NCI-H345 treated with DMSO at 0.1 percent for 48 hours (cell line): ENCODE measurements around the gene PSEN2.

ENCODE experiments used
- DNase-seq: peaks from one replicate; lab custom pipeline; 2025; ENCODE audit not compliant: unreplicated experiment; lab: John Stamatoyannopoulos, UW

Gene PSEN2

DNA sequence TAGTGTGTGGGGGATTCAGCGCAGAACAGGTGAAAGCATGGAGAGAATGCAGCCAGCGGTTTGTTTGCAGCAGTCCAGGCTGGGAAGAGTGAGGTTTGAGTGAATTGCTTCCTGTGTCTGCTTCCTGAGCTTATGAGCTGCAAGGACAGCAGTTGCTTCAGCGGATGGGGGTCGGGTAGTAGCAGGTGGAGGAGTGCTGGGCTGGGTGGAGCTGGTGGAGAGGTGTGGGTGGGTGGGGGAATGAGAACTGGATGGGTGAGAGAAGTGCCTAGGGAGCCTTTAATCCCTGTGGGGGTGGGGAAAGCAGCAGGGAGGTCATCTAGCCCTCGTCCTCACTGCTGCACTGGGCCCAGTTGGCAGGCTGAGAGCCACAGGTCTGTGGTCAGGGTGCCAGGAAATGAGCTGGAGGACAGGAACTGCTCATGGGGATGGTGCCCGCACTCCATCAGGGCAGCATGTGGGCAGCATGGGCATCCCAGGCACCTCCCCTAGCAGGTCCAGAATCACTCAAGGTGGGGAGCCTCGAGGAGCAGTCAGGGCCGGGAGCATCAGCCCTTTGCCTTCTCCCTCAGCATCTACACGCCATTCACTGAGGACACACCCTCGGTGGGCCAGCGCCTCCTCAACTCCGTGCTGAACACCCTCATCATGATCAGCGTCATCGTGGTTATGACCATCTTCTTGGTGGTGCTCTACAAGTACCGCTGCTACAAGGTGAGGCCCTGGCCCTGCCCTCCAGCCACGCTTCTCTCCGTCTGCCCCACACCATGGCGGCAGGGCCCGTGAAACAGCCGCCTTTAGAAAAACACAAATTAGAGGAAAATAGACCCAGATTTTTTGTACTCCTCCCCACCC, 14.8 kb downstream of the PSEN2 start:
- DNase-seq: no peak

DNA sequence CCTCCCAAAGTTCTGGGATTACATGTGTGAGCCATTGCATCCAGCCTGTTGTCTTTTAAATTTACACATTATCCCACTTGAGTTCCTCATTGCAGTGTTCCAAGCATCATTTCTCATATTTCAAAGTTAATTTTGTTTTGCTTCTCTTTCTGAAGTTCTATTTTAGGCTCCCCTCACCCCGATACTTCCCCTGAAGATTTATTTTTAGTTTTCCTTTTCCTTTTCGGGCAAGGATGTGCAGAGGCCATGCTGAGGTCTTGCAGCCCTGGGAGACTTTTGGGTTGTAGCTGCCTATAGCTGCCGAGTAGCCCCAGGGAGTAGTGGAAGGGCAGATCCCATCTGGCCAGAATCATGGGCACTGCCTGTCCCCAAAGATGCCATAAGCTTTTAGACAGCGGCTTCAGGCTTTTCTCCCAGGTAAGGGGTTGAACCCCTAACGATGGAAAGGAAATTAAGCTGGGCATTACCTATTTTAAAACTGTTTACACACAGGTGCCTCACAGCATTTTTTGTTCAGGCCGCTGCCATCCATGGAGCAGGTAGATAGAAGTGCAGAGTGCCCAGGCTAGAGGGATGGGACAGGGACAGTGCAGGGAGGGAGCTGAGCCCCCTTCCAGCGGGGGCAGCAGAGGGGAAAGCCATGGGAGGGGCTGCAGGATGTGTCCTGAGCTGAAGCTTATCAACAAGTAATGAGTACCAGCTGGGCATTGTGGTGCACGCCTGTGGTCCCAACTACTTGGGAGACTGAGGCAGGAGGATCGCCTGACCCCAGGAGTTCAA, 15.9 kb downstream of the PSEN2 start:
- DNase-seq: no peak

DNA sequence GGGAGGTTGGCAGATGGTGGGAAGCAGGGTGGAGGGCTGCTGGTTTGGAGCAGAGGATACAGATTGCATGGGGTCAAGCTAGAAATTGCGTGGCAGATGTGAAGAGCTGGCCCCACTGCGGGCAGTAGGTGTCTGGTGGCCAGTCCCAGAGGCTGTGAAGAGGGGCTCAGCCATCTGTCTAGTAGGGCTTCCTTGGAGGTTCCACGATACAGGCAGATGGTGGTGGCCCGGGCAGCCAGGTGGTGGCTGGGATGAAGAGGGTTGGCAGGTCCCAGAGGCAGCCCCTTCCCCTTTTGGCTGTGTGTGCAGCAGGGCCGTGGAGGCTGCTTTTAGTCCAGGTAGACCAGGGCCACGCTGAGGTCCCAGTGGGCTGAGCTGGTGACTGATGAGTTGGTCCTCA, 16.6 kb downstream of the PSEN2 start:
- no peak for DNase-seq

DNA sequence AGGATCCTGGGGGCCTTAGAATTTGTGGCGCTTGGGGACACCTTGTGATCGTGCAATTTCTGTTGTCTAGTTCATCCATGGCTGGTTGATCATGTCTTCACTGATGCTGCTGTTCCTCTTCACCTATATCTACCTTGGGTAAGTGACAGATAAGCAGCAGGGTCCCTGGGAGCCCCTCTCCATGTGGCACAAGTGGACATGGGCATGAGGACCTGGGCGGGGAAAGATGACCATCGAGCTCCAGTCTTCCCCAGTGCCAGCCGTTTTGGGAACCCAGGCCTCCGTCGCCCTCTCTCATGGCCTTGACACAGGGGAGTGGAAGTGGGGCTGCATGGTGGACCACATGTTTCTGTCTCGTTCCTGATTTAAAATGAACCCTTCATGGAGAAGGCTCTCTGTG, 17.6 kb downstream of the PSEN2 start:
- no peak for DNase-seq

DNA sequence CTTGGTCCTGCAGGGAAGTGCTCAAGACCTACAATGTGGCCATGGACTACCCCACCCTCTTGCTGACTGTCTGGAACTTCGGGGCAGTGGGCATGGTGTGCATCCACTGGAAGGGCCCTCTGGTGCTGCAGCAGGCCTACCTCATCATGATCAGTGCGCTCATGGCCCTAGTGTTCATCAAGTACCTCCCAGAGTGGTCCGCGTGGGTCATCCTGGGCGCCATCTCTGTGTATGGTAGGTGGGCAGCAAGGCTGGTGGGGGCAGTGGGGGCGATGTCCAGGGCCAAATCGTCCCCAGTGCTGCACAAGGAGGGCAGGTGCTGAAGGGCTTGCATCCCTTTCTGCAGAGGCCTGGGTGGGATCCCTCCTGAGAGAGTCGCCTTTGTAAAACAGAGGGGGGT, 18.4 kb downstream of the PSEN2 start:
- no peak for DNase-seq

DNA sequence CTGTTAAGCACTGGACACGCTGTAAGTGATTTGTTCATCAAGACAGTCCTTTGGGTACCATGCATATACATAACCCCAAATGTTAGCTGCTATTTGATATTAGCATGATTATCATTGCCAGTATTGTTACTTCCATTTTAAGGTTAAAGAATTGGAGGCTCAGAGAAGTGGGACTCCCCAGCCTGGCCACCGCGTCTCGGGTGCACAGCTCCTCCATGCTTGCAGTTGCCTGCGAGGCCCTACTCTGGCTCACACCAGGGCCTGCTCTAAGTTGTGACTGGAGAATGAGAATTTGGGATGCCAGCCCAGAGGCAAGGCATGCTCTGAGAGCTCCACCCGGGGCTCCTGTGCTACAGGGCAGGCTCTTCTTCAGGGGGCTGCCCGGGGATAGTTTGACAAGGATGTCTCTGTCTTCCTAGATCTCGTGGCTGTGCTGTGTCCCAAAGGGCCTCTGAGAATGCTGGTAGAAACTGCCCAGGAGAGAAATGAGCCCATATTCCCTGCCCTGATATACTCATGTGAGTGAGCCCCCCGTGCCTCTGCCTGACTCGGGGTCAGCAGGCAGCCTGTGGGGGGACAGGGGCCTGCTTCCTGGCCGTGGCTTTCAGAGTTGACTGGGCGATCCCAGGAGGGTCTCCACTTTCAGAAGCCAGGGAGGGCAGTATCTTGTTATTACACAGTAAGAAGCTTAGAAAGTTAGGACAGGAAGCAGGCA, 19.4 kb downstream of the PSEN2 start:
- DNase-seq: no peak

DNA sequence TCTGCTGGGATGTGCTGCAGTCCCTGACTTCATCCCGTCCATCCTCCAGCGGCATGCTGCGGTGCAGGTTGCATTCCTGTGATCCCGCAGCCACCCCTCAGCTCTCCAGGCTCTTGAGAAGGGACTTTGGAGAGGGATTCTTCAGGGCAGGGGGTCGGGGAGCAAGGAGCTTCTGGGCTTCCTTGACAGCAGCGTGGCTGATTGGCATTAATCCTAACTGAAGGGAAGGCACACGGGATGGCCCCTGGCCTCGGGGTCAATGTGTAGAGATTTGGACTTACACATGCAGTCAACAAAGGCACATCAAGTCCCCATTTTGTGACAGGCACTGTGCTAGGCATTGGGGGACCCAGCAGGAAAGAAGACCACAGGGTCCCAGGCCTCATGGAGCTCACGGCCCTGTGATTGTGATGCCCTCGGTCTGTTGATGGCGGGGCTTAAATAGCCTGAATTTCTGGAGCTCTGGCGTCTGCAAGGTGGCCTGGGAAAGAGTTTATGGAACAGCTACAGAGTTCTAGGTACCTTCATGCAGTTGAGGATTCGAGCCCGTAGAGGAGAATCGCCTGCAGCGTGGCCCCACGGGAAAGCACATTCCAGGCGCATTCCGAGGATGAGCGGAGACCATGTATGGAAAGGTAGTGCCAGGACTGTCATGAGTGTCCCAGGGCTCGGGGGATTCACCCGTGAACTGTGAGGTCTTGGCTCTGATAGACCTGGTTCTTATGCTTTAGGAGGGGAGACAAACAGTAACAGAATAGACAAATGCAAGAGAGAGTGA, 20.1 kb downstream of the PSEN2 start:
- no peak for DNase-seq

DNA sequence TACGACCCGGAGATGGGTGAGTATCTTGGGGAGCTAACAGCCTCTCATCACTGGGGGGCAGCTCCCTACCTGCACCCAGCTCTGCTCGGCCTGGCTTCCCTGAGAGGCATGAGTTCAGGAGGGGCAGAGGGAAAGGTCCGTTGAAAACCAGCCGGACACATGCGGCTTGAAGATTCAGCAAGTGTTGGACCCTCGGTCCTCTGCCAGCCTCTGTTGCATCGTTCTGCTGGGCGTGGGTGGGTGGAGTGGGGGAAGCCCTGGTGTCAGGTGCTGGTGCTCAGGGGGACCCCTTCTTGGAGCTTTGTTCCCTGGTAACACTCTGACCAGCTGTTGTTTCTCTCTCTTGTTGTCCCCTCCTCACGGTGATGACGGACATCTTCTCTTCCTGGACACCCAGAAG, 20.9 kb downstream of the PSEN2 start:
- DNase-seq: no peak

DNA sequence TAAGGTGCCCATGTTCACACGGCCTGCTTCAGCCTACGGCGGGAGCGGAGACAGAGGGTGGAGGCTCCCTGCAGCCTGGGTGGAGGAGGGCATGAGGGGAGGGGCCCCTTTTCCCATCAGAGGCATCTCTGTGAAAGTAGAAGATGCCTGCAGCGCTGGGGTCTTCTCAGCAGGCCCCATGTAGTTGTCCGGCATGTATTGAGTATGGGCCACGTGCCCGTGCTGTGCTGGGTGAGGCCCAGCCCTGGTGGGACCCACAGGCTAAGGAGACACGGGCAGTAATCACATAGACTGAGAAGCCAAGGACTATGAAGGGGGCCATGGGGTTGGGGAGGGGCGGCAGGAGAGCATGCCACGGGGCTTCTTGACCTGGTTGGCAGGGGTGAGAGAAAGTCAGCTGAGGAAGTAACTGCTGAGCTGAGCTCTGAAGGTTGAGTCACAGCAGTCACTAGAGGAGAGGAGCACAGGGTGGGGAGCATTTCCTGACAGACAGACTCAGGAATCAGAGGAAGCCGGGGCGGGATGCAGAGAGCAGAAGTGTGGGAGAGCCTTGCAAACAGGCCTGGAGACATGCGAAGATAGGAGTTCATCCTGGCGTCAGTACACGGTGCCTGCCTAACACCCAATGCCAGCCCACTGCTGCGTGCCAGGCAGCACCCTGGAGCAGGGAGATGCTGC, 21.6 kb downstream of the PSEN2 start:
- no peak for DNase-seq

DNA sequence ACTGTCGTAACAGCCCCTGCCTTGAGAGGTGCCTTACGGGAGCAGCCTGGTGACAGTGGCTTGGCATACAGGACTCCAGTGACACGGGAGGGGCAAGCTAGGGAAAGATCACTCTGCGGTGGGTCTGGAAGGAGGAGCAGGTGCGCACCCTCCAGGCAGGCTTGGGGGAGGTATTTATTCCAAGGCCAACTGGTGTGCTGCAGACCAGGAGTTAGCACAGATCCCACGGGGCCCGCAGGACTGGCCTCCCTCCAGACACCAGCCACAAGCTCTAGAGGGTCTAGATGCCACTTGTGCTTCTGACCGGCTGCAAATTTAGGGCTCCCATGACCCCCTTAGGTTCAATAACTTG, 22.1 kb downstream of the PSEN2 start:
- DNase-seq: no peak

DNA sequence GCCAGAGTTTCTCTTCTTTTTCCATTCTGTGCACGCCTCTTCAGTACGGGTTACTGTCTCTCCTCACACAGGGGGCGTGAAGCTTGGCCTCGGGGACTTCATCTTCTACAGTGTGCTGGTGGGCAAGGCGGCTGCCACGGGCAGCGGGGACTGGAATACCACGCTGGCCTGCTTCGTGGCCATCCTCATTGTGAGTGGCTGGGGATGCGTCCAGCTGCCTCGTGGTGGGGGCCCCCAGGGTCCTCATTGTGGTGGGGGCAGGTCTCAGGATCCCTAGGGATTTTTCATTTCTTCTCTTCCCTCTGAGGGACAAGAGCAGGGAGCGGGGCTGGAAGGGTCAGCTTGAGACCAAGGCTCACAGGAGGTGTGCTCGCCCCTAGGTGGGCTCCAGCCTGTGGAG, 23.5 kb downstream of the PSEN2 start:
- no peak for DNase-seq

DNA sequence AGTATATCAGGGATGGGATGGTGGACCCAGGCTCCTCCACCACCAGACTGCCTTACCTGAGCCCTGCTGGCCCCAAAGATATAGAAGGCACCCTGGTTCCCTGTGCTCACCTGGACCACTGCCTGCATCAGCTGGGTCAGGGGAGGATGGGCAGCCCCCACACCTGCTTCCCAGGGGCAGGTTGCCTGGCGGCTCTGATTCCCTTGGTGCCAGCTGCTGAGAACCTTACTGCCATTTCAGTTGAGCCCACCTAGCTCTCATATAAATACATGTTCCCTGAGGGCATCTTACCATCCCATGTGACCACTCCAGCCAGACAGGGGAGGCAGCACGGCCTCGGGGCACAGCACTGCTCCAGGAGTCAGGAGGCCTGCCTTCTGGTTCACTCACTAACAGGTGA, 24.4 kb downstream of the PSEN2 start:
- no peak for DNase-seq

DNA sequence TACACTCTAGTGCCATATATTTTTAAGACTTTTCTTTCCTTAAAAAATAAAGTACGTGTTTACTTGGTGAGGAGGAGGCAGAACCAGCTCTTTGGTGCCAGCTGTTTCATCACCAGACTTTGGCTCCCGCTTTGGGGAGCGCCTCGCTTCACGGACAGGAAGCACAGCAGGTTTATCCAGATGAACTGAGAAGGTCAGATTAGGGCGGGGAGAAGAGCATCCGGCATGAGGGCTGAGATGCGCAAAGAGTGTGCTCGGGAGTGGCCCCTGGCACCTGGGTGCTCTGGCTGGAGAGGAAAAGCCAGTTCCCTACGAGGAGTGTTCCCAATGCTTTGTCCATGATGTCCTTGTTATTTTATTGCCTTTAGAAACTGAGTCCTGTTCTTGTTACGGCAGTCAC, 25.2 kb downstream of the PSEN2 start:
- no peak for DNase-seq

DNA sequence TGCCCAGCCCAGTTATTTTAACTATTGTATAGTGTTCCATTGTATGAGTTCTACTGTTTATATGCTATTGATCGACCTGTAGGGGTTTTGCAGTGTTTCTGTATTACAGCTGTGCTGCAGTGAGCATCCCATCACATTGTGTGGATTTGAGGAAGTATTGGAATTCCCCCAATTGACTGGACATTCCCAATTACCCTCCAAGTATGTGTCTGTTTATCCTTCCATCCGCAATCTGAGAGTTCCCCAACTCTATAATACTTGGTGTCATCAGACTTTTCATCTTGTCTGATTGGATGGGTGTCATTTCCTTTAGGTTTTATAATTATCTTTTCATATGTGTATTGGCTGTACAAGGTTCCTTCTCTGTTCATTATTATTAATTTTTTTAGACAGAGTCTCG, 27.8 kb downstream of the PSEN2 start:
- DNase-seq: no peak

DNA sequence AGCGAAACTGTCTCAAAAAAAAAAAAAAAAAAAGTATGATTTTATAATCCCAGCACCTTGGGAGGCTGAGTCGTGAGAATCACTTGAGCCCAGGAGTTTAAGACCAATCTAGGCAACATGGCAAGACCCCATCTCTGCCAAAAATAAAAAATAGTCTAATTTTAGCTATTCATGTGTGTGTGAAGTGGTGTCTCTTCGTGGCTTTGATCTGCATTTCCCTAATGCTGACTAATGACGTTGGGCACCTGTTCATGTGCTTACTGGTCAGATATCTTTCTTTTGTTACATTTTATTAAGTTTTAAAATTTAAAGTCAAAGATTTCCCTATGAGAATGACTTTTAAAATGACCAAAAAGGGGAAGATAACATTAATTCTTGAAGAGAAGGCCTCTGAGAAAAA, 31.0 kb downstream of the PSEN2 start:
- DNase-seq: no peak

DNA sequence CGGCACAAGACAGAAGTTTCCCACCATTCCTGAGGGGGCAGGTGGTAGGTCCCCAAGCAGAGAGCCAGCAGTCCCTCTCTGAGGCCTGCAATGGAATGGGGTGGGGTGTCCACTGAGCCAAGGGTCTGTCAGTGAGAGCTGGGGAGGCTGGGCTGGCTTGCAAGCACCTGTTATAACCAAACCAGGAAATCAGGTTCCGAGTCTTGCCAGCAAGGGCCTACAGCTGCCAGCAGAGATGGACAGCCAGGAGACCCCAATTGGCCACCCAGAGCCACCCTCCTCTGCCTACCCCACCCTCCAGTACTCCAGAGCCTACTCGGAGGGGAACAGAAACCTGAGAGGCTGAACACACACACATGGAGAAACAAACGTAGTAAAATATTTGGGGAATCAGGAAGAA, 32.2 kb downstream of the PSEN2 start:
- no peak for DNase-seq

DNA sequence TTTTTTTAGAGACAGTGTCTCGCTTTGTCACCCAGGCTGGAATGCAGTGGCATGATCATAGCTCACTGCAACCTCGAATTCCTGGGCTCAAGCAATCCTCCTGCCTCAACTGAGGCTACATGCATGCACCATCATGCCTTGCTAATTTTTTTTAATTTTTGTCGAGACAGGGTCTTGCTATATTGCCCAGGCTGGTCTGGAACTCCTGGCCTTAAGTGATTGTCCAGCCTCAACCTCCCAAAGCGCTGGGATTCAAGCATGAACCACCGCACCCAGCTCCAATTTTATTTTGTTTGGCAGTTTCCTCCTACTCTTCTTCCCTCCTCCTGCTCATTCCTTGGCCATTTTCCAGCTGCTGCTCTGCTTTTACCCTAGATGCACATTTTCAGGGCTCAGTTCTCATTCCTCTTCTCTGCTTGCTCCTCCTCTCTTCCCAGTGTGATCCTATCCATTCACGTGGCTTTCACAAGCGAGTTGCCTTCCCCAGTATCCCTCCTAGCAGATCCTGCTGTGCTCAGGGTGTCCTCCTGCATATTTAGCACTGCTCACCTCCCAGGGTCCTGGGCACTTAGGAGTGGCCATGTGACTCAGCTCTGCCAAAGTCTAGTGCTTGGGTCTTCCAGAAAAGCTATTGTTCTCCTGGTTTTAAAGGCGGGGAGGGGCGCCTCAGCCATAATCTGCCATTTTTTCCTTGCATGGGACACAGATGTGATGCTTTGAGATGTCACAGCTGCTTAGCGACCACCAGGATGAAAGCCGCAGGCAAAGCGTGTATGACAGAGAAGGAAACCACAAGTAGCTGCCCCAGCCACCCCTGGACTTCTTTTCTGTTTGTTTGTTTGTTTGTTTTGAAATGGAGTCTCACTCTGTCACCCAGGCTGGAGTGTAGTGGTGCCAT, 33.7 kb downstream of the PSEN2 start:
- no peak for DNase-seq

DNA sequence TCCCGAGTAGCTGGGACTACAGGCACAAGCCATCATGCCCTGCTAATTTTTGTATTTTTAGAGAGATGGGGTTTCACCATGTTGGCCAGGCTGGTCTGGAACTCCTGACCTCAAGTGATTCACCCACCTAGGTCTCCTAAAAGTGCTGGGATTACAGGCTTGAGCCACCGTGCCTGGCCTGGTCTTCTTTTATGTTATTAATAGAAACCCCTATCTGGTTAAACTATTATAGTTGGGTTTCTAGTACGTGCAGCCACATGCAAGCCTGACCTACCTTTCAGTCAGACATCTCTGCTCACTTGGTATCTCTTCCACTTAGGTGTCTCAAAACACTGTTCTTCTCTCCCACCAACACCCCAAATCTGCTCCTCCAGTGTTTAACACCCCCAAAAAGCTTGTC, 34.4 kb downstream of the PSEN2 start:
- DNase-seq: no peak

DNA sequence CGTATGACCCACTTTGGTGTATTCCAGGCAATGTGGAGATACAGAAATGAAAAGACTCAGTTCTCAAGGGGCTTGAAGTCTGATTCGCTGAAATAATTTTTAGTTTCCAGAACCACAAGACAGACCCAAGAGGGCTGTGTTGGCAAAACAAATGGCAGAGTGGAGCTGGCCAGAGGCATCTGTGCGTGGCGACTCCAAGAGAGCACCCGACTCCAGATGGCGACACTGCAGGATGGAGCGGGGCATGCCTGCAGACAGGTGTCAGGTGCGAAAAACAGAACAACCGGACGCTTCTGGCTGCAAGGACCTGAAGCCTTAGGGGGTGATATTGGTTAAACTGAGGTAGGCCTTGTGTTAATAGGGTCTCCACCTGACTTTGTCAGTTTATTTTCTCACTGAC, 38.0 kb downstream of the PSEN2 start:
- DNase-seq: no peak

DNA sequence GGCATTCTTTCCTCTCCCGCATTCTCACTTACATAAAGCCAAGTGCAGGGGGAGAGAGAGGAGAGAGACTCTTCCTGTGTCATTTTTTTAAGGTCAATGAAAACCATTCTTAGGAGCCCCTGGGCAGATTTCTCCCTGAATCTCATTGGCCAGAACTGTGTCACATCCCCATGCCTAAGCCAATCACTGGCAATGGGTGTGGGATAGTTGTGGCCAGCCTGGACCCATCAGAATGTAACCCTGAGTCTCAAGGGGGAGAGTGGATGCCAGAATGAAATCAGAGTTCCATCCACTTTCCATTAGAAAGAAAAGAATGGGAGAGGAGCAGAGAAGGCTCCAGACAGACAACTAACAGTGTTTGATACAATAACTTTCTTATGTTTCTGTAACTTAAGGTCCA, 38.5 kb downstream of the PSEN2 start:
- DNase-seq: no peak
